Stimulated activated CD4-positive, alpha-beta T cell treated with anti-CD3 and anti-CD28 coated beads, Interleukin-4, amount 100 ng/mL, for 1 hour (primary cell): Measurements from ENCODE around the gene SINHCAF.
"Not testable (repeated sequence)": the region's sequence is repeated elsewhere in the genome, so short reads cannot be mapped to it uniquely, and the experiment has no call there.

Source experiments
- DNase-seq: peaks from one replicate; pipeline ENCODE4 v3.0.0-alpha.2; 2020

SINHCAF gene

DNA sequence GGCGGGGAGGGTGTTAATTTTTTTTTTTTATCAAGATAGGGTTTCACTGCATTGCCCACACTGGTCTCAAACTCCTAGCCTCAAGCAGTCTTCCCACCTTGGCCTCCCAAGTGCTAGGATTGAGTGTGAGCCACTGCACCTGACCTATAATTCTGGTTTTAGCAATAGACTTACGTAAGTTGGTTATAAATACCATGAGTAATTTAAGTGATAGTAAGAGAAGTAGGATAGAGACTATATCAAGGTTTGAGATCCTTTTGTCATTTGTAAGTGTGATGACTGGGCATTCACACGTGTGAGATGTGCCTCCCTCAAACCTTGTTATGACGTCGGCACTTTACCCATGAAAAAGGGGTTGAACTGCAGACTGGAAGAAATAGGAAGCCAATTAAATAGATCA lies 22.5 kb downstream of the SINHCAF start:
- DNase-seq: no peak

DNA sequence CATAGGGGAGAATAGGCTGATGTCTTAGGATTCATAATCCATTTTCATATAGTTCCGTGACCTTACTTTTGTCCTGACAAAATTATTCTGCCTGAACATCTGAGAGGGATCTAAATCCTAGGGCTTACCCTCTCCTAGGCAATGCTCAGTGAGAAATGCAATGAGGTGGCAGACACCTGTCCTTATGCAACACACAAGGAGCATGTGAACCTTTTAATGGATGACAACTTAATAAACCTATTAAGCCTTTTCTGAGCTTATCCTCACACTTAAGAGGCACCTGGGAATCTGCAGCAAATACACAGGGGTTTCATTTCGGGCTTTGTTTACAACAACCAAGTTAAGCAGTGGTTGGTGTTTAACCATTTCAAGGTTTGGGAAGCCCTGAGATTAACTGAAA lies 24.6 kb downstream of the SINHCAF start:
- DNase-seq: no peak

DNA sequence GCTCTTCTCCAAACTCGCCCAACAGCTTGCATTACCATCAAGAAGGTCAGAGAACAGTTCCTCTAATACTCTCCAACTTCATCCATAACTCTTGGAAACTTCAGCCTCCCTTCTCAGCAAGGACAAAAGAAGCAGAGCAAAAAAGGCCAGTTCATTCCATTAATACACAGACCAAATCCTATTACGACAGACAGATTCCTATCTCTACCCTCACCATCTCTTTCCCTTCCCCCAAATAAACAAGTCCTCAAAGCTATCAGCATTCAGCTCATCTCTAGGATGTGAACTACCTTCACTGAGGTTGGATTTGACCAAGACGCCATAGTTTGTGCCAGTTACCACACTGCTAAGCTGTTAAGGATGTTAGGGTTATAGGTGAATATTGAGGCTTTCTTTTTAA lies 25.2 kb downstream of the SINHCAF start:
- DNase-seq: no peak

DNA sequence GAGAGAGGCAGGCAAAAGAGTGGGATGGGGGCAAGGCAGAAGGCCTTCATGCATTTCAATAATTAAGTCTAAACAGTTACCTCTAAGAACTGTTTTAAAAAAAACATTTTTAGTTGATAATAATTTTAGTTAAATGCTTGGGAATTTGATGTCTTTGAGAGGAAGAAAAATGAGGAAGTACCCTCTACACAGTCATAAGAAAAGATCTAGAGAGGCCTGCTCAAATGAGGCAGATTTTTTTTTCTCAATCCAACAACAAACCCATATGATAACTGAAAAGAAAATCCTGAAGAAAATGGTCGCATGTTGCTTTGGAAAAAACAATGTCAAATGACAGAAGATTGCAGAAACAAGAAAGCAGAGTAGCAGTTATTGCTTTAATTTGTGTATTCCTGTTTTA lies 25.6 kb downstream of the SINHCAF start:
- DNase-seq: no peak

DNA sequence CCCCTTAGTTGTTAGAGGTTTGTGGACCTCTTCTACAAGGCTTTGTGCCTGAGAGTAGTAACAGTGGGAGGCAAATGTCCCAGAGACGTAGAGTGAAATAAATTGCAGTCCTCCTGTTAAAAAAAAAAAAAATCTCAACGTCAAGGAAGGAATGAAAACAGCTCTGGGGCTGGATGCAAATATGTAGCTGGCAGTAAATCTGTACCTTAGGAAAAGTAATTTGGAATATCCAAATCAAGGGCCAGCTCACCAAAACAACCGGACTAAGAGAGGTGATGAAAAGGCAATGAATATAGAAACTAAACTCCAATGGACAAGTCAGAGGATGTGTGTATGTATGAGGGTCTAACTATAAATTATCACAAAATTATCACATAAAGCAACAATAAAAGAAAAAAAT lies 27.0 kb downstream of the SINHCAF start:
- no peak for DNase-seq

DNA sequence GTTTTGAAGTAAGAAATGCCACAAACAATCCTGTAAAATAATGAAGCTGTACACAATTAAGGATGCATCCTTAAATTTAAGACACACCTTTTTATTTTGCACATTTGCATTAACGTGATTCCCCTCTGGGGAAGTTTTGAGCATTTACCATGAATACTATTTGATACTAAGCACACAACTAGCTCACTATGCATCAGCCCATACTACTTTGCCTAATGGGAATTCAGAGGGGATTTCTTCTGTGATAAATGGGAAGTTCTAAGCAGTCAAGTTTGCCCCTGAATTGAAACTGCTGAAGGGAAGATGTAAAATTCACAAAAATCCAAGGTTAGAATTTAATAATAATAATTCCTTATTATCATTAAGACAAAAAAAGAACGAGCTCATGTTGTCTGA lies 27.4 kb downstream of the SINHCAF start:
- DNase-seq: no peak

DNA sequence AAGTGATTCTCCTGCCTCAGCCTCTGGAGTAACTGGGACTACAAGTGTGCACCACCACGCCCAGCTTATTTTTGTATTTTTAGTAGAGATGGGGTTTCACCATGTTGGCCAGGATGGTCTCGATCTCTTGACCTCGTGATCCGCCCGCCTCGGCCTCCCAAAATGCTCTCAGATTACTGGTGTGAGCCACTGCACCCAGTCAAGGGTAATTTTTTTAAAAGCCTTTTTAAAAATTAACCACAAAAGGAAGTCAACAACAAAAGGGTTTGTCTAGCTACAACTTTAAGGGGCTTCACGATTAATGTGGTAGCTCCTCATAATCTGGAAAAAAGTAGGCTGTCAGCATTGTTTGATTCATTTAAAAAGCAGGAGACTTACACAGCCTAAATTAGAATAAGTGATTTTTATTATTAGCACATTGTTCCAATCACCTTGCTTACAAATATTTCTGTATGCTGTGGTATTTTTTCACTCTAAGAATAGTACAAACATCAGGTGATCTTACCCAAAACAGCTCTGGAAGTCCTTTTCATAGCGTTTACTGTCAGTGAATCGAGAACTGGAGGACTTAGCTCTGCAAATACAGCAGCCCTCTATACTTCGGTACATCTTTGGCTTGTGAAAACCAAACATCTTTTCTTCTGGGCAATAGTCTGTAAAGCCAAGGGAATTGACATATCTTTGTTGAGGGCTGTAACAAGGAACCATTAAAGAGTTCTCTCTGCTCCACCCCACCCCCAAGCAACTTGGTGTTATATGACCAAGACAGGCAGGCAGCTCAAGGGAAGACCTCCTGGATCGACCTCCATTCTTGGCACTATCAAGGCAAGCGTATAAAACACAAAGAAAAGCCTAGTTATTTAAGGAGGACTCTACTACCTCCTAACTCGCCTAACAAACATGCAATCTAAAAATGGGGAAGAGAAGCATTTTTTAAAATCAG lies 28.1 kb downstream of the SINHCAF start:
- no peak for DNase-seq

DNA sequence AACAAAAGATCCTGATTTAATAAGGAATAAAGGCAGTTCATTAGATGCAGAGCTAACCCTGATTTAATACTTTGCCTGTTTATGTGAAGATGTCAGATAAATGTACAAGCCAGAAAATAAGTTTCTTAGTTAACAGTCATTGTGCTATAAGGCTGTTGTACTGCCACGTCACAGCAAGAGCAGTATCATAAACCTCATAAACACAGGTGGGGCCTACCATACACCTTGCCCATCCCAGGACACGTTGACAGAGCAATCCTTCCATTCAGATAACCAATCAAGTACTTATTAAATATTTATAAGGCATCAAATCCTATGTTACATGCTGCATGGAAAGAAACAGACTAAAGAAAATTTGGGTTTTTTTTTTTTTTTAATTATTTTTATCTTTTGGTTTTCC lies 36.5 kb downstream of the SINHCAF start:
- DNase-seq: no peak

DNA sequence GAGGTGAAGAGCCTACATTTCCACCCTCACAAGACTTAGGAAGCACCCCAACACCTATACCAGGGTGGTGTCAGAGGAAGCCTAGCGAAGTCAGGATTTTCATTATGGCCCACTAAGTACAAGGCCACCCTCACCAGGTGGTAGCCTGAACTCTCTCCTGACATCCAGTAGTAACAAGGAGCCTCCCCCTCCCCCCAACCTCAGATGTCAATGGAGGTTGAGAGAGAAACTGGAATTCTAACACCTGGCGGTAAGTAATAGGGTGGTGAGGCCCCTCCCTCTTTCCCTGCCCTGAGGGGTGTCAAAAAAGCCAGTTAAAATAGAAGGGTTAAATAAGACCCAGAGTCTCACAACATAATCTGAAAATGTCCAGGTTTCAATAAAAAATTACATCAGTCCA lies 37.6 kb downstream of the SINHCAF start:
- DNase-seq: no peak

DNA sequence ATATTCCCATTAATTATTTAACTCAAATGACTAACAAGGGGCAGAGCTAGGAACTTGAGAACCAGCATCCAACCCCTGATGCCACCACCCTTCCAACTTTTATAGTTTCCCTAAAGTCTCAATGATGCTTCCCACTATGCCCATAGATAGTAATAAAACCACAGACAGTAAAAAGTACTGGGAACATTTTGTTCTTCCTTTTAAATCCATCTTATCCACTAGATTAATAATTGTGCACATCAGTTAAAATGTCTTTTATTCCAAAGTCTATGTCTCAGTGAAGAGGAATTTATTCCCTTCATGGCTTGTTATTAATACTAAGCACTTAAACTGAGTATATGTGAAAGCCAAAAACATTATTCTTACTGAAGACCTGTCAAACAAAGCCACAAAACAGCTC lies 45.8 kb downstream of the SINHCAF start:
- DNase-seq: no peak

DNA sequence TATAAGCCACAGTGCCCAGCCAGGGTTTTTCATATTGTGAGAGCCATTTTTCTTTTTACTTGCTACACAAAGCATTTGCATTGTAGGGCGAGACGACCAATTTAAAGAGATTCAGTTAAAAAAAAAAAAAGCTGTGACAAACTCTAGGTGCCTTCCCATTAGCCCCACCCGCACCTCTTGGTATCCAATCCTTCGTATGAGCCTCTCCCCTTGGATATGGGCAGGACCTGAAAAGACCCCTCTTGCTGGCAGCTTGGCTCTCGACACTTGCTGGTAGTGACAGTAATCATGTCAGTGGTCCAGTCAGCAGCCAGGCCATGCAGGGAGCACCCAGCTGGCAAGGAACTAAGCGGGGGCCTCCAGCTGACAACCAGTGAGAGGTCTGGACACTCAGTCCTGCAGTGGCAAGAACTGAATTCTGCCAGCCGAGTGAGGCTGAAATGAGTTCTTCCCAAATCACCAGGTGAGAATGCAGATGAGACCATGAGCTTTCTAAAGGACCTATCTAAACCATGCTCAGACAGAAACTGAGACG lies 46.5 kb downstream of the SINHCAF start:
- no peak for DNase-seq

DNA sequence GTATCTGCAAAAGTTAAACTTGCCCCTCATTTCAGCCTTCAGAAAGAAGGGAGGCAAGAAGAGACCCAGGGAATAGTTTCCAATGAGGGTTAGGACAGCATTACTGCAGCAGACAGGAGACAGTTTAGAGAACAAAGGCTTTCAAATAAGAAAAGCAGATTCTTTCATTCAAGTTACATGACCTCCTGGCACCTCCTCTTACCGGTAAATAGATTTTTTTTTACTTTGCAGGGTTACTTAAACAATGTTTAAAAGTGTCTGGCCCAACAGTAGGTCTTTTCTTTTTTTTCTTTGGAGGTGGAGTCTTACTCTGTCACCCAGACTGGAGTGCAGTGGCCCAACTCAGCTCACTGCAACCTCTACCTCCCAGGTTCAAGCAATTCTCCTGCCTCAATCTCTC lies 47.1 kb downstream of the SINHCAF start:
- DNase-seq: no peak

DNA sequence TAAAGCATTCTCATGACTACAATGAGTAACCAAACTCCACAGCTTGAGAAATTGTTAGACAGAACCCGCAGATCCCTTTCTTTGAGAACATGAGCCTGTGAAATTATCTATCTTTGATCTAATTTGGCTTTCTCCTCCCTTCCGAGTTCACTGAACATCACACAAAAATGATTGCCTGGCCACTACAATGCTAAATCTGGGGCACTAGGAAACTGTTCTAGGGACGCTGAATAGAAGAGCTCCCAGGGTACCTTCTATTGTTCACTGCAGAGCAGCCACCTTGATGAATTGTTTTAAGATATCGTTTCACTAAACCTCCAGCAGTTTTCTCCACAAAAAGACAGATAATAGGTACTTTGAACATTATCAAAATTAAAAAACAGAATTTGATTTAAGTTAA lies 47.5 kb downstream of the SINHCAF start:
- no peak for DNase-seq

DNA sequence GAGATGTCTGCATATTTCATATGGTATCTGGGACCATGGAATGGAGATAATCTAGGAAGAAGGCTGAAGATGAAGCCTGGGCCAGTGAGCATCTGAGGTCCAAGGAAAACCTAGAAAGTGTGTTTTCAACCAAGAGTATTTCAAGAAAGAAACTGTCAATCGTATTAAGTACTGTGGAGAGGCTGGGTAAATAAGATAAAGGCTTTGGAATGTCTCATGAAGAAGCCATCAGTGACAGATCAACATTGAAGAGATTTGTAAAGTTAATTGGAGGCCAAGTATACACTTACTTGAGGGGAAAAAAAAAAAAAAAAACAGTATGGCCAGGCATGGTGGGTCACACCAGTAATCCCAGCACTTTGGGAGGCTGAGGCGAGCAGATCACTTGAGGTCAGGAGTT lies 48.9 kb downstream of the SINHCAF start:
- DNase-seq: no peak

DNA sequence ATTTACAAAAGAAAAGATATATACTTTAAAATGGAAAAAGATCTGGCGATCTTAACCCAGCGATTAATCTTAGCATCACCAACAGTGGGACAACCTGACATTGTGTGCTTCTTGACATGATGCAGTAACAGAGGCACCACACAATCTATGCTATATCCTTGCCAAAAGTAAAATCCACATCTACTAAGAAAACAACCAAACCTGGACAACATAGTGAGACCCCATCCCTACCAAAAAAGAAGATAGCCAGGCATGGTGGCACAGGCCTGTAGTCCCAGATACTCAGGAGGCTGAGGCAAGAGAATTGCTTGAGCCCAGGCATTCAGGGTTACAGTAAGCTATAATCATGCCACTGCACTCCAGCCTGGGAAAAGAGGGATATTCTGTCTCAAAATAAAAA lies 50.5 kb downstream of the SINHCAF start:
- DNase-seq: no peak

DNA sequence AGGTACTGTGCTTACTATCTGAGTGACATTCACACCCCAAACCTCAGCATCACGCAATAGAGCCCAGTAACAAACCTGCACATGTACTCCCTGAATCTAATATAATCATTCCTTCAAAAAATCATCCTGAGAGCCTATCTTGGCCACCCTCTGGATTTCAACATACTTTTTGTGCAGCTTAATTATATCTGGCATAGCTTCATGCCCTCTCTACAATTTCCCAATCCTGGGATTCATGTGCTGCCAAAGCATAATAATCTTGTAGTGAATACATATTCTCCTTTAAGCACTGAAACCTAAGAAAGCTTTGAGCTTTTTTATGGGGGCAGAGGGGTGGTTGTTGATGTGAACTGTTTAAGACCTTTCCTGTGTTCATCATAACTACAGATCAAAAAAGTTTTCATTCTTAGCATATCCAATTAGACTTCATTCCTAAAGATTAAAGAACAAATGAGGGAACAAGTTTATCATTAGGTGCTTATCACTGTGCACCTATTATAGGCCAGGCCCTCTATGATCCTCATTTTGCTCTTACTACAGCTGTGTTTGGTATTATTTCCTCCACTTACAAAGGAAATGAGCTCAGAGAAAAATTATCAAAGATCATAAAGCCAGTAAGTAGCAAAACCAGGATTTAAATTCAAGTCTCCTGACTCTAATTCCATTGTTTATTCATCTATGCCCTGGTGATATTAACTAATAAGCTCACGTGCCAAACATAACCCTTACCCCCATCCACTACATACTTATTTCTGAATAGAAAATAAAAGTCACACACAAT lies 51.2 kb downstream of the SINHCAF start:
- no peak for DNase-seq

DNA sequence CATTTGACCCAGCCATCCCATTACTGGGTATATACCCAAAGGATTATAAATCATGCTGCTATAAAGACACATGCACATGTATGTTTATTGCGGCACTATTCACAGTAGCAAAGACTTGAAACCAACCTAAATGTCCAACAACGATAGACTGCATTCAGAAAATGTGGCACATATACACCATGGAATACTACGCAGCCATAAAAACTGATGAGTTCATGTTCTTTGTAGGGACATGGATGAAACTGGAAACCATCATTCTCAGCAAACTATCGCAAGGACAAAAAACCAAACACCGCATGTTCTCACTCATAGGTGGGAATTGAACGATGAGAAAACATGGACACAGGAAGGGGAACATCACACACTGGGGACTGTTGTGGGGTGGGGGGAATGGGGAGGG lies 52.2 kb downstream of the SINHCAF start:
- DNase-seq: not testable (repeated sequence)

DNA sequence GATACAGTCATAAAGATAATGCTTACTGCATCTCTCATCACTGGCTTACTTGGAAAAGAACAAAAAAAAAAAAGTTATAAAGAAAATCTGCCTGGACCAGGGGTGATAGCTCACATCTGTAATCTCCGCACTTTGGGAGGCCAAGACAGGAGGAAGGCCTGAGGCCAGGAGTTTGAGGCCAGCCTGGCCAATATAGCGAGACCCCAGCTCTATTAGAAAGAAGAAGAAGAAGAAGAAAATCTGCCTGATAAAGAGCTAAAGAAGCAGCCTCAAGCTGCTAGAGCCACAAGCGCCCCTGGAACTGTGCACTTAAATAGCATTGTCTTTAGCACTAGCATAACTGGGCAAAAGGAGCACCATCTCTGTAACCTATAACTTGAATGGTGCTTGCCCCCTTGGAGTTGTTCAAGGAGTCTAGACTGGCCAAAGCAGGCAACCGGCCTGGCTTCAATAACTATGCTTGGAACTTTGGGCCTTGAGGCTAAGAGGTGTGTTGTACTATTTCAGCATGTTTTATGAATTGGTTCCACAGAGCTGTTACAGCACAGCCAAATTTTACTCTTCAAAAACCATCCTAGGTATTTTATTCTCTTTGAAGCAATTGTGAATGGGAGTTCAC lies 53.2 kb downstream of the SINHCAF start:
- DNase-seq: no peak

DNA sequence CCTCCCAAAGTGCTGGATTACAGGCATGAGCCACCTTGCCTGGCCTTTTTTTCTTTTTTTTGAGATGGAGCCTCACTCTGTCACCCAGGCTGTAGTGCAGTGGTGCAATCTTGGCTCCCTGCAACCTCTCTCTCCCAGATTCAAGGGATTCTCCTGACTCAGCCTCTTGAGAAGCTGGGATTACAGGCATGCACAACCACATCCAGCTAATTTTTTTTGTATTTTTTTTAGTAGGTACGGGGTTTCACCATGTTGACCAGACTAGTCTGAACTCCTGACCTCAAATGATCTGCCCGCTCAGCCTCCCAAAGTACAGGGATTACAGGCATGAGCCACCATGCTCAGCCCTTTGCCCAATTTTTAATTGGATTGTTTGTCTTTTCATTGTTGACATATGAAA lies 58.0 kb downstream of the SINHCAF start:
- no peak for DNase-seq

DNA sequence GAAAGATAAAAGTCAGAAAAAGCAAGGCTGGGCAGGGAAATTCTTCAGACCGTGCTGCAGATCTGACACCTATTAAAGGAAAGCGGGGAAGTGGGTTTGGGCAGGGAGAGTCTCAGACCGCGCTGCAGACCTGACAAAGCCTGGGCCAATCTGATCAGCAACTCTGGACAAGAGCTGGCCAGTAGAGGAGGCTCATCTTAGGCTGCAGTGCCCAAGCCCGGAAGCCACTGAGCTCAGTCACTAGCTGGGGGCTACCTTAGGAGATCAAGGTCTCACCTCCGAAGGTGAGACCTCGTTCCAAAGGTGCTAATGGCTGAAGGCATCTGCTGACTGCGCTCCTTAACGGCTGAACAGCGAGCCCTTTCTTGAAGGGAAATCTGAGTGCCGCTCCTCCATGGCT lies 60.2 kb downstream of the SINHCAF start:
- DNase-seq: no peak

DNA sequence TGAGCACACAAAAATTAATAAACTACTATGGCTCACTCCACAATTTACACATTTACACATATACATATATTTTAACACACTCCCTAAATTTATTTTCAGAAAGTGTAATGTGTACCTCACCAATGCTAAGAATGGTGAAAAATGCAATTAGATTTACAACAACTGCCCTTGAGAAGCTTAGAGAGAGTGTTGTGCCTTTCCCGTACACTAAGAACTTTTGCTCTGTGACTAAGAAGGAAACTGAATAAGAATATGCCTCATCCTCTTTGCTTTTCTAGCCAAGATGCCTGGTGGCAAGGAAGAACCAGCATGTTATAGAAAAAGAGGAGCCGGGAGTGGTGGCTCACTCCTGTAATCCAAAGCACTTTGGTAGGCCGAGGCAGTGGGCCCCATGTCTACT lies 62.3 kb downstream of the SINHCAF start:
- no peak for DNase-seq

DNA sequence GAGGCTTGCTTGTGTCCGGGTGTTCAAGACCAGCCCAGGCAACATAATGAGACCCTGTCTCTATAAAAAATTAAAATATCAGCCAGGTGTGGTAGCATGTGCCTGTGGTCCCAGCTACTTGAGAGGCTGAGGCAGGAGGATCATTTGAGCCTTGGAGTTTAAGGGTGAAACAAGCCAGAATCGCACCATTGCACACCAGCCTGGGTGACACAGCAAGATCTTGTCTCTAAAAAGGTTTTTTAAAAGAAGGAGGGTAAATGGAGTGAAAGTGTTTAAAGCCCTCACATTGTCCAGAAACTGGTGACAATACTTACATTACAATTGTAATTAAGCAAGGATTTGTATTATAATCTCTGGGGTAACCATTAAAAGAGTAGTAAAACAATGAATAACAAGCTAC lies 64.2 kb downstream of the SINHCAF start:
- no peak for DNase-seq

DNA sequence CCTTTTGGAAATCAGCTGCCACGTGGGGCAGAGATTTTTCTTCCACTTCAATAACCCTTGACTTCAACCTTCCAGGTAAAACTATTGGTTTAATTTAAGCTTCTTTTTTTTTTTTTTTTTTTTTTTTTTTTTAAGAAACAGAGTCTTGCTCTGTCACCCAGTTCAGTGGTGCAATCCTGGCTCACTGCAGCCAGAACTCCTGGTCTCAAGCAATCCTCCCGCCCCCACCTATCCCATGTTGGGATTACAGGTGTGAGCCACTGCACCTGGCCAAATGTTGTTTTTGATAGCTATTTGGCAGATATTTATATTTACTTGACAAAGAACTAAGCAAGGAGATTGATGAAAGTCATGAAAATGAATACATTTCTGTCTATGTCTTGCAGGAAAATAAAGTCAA lies 65.1 kb downstream of the SINHCAF start:
- DNase-seq: no peak
